Measurements from ENCODE around the gene GBP1.
A peak's percentile ranks its signal among the peaks of the same experiment; 100 is the strongest.
"Not testable (repeated sequence)": the region's sequence is repeated elsewhere in the genome, so short reads cannot be mapped to it uniquely, and the experiment has no call there.

GBP1 gene, protein sequence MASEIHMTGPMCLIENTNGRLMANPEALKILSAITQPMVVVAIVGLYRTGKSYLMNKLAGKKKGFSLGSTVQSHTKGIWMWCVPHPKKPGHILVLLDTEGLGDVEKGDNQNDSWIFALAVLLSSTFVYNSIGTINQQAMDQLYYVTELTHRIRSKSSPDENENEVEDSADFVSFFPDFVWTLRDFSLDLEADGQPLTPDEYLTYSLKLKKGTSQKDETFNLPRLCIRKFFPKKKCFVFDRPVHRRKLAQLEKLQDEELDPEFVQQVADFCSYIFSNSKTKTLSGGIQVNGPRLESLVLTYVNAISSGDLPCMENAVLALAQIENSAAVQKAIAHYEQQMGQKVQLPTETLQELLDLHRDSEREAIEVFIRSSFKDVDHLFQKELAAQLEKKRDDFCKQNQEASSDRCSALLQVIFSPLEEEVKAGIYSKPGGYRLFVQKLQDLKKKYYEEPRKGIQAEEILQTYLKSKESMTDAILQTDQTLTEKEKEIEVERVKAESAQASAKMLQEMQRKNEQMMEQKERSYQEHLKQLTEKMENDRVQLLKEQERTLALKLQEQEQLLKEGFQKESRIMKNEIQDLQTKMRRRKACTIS

DNA sequence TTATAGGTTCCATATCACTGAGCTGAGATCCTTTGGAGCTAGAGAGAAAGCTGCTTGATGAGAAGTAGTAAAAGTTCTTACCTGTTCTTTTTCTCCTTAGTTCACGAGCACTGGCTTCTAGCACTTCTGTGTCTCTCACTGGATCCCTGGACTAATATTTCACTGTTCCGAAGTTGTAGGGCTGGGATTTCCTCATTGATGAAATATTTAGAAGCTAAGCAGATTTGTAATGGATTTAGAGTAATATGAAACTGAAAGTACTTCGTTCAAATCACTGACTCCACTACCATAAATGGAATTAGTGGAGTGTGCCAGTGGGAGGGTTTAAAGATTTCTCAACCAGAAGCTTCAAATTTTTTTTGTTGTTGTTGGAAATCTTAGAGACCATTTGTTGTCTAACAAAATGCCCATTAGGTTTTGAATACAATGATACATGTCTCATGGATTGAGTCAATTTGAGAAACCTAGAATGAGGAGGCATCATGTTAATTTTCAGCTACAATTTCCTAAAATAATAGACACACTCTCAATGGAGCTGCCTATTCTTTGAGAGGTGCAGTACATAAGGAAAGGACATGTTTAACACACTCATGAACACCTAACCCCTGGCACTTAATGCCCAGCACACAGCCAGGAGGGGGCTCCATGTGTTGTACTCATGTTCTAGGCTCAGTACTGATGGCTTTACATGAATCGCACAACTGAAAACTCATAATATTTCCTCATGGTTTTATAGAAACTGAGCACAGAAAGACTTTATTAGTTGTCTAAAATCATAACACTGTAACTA is at the start of gene GBP1:
TSS of gene GBP1 (minus strand) at position 130 of the 790 bp plus-strand sequence. CDS start 1,974 bp downstream, outside the sequence.
- DNase-seq (ENCODE audit: low read depth in 2 of 2): no peak

DNA sequence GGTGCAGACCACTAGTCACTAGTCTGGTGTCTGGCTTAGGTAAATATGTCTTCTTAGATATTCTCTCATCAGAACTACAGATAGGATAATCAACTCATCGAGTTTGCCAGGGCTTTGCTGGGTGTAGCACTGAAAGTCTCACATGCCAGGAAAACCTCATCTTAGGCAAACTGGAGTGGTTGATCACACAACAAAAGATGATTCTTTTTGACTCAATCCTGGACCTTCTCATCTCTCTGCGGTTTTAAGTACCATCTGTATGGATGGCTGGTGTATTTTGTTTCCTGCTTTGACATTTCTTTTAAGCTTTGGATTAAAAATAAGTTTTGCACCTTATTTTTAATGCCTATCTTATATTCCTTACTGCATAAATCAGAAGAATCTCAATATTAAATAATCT is 49.7 kb upstream of the GBP1 start:
- DNase-seq (ENCODE audit: low read depth in 2 of 2): no peak

DNA sequence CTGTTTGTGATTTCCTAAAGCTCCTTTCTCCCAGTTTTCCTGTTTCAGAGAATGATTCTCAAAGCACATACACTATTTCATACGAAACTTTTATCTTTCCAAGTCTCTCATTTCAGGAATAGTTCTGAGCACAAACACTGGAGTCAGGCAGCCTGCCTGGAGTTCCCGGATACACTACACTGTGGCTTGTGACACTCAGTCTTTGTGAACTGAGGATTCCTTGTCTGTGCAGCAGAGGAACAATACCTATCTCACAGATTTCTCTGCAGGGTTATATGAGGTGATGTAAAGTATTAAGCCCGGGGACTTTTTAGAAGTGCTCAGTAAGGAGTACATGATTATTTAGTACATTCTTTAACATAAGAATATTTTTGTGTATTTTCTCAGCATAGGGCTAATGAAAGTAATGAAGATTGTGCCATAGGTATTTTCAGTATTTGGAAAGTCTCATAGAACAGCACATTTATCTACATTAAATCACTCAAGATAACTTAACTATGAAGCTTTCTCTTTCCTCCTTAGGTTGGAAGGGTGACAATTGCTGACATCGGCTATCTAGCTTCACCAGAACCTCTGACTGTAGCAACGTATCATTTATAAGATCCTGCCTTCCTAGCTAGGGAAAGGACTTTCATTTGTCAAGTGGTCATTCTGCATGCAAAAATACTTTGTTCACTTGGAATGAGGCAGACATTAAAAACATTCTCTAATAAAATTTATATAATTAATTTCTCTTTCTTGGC is 48.0 kb upstream of the GBP1 start:
- no peak for DNase-seq (ENCODE audit: low read depth in 2 of 2)

DNA sequence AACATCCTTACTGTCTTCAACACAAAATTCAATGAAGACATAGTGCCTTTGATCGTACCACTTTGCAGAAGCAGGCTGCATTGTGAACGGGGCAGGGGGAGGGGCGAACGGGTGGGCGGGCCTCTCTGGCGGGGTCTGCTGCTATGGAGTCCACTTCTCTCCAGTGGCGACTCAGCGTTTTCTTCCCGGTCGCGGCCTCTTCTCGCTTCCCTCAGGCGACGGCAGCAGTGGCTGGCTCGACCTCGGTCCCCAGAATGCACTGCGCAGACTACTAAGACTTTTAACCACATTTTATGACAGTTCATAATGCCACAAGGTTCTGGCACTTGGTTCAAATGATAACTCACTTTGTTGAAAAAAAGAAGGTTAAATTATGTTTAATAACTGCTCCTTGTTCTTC is 39.7 kb upstream of the GBP1 start:
- DNase-seq (ENCODE audit: low read depth in 2 of 2): no peak

DNA sequence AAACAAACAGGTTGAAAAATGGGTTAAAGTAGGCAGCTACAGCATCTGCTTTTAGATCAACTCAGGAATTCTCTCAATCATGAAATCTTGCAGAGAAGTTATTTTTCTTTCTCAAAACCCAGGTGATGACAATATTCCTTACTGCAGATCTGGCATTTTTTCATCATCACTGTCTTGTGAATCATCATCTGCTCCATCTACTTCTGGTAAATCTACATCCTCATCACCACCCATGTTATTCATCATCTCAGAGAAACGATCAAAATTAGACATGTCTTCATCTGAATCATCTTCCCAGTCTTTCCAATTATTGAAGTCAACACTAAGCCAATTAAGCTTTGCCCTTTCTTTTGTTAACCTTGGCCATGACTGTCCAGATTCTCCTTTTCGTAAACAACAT is 39.1 kb upstream of the GBP1 start:
- DNase-seq (ENCODE audit: low read depth in 2 of 2): no peak

DNA sequence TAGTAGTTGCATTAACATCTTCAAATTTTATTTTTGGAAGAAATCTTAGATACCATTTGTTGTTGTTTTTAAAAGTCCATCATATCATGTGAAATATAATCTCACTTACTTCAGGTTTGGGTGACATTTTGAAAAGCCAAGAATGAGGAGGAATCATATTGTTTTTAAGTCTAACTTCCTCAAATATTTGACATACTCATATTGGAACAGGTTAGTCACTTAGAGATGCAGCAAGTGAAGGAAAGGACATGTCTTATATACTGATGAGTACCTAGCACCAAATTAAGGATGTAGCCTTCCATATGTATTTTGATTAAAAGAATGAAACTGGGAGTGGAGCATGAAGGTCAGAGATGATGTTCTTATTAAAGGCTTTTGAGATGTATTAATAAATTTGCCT is 37.0 kb upstream of the GBP1 start:
- no peak for DNase-seq (ENCODE audit: low read depth in 2 of 2)

DNA sequence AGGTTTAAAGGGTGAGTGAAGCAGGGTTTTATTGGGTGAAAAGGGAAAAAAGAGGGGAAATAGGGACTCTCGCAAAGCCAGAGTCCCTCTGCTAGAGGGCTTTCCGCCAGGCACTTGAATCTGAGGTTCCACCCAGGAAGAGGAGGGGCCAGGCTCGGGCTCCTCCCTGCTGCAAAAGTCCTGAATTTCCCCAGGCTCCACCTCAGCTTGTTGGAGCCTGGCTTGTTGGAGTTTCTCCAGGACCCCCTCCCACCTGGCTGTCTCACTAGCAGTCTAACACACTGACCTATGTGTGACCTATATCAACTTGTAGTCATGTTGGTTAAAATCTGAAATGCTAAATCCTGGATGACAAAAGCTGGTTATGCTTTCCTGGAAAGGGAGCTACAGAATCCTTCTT is 35.4 kb upstream of the GBP1 start:
- DNase-seq (ENCODE audit: low read depth in 2 of 2): no peak

DNA sequence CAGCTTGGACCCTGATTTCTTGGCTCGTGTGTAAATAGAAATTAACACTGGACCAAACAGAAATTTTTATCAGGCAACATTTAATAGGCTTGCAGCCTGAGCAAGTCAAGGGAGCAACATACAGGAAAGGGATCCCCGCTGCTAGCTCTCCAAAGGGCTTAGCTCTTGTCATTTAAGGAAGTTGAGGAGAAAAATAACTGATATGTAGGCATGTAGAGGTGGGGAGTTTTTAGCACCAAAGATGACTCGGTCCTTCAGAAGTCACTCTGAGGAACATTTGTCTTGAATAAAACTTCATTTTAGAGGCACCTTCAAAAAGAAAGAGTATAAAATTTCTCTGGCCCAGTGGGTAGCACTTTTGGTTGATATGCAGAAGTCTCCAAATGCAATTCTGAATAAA is 33.8 kb upstream of the GBP1 start:
- no peak for DNase-seq (ENCODE audit: low read depth in 2 of 2)

DNA sequence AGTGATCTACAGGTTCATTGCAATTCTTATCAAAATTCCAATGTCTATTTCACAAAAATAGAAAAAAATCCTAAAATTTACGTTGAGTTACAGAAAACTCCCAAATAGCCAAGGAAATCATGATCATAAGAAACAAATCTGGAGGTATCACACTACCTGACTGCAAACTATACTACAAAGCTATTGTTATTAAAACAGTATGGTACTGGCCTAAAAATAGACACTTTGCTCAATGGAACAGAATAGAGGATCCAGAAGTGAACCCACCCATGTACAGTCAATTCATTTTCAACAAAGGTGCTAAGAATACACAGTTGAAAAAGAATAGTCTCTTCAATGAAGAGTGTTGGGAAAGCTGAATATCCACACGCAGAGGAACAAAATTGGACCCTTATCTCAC is 30.7 kb upstream of the GBP1 start:
- DNase-seq (ENCODE audit: low read depth in 2 of 2): no peak

DNA sequence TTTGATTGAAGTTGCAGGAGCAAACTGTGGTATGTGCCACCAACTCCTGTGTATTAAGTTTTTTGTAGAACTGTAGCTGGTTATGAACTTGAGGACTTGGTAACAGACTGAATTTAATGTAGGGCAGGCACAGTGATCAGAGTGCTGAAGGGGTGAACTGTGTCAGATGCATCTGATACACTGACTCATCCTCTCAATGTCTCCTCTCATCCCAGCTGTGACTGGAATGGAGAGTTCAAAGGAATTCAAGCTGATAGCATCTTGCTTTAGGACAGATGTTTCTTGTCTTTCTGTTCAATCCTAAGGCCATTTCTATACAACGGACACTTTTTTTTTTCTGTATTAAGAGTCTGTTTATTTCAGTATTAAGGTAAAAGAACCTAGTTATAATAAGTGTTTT is 25.0 kb upstream of the GBP1 start:
- DNase-seq (ENCODE audit: low read depth in 2 of 2): no peak

DNA sequence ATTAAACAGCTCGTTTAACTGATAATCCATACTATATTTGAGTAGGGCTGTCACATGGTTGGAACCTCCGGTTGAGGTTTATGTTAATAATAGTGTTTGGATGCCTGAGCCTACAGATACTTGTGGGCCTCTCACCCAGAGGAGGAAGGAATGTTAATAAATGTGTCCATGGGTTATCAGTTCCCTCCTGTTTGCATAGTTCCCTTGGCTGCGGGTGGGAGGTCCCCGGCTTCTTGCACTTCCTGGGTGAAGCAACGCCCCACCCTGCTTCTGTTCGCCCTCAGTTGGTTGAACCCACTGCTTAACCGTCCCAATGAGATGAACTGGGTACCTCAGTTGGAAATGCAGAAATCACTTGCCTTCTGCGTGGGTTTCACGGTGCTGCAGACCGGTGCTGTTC is 23.6 kb upstream of the GBP1 start:
- no peak for DNase-seq (ENCODE audit: low read depth in 2 of 2)

DNA sequence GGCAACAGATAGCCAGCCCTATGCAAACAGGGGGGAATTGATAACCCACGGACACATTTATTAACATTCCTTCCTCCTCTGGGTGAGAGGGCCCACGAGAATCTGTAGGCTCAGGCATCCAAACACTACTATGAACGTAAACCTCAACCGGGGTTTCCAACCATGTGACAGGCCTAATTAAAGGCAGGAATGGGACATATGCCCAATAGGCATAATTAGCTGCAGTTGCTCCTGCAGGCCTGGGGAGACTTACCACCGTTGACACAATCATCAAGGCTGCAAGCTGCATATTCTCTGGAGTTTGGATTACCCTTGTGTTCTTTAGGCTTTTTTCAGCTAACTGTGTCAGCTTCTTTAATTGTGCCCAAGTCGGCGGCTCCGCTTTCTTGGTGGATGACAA is 22.2 kb upstream of the GBP1 start:
- no peak for DNase-seq (ENCODE audit: low read depth in 2 of 2)

DNA sequence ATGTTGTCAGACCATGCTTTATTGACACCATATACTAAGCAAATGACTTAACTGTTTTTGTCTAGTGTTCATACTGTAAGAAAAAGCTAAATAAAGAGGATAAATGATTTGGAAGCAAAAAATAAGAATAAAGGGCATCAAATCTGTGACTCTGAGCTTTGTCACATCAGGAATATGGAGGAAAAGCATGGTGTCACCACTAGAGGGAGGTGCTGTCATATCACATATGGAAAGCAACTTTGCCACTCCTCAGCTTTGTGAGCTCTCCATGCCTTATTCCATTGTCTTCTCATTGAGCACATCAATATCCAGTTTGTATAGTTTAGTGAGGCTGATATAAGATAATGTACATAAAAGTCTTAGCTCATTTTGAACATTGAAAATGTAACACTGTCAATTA is 20.8 kb upstream of the GBP1 start:
- DNase-seq (ENCODE audit: low read depth in 2 of 2): peak in 1 of 2 donors; percentile 29

DNA sequence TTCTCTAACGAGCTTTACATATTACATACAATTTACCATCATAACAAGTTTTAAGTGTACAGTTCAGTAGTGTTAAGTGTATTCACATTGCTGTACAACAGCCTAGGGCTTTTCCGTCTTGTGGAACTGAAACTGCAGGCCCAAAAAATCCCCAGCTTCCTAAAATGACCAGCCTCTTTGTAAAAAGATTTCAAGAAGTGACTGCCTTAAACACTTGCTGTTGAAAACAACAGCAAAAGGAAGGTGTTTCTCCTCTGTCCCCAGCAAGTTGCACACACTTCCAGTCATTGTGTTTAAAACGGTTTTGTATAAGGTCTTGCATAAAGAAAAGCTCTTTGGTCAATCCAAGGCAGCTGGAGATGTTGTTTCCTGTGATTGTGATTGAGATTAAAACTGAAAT is 16.0 kb upstream of the GBP1 start:
- no peak for DNase-seq (ENCODE audit: low read depth in 2 of 2)

DNA sequence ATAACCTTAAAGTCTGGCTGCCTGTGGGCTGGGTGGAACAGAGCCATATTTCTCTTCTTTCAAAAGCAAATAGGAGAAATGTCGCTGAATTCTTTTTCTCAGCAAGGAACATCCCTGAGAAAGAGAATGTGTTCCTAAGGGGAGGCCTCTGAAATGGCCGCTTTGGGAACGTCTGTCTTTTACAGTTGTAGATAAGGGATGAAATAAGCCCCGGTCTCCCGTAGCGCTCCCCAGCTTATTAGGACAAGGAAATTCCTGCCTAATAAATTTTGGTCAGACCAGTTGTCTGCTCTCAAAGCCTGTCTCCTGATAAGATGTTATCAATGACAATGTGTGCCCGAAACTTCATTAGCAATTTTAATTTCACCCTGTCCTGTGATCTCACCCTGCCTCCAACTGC is 15.1 kb upstream of the GBP1 start:
- DNase-seq (ENCODE audit: low read depth in 2 of 2): not testable (repeated sequence)

DNA sequence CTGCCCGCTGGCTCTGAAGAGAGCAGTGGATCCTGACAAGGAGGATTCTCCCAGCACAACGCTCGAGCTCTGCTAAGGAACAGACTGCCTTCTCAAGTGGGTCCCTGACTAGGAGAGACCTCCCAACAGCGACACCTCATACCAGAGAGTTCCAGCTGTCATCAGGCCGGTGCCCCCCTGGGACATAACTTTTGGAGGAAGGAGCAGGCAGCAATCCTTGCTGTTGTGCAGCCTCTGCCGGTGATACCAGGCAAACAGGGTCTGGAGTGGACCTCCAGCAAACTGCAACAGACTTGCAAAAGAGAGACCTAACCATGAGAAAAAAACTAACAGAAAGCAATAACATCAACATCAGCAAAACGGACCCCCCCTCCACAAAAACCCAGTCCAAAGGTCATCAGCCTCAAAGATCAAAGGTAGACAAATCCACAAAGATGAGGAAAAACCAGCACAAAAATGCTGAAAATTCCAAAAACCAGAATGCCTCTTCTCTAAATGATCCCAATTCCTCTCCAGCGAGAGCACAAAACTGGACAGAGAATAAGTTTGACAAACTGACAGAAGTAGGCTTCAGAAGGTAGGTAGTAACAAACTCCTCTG is 7.6 kb upstream of the GBP1 start:
- not testable (repeated sequence) for DNase-seq (ENCODE audit: low read depth in 2 of 2)

DNA sequence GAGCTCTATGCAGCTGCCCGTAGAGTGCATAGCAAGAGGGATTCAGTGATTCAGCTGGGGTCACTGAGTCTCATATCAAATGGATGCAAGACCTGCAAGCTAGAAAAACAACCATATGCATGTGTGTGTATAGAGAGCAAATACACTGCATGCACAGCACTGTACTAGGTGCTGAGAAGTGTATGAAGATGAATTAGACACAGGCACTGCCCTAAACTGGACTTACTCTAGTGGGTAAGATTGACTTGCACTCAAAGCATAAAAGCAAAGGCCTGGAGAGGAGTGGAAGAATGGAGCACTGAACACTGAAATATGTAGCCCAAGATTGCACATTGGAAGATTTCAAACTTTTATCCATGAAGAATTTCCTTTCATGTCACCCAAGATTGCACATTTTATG is 5.5 kb upstream of the GBP1 start:
- no peak for DNase-seq (ENCODE audit: low read depth in 2 of 2)

DNA sequence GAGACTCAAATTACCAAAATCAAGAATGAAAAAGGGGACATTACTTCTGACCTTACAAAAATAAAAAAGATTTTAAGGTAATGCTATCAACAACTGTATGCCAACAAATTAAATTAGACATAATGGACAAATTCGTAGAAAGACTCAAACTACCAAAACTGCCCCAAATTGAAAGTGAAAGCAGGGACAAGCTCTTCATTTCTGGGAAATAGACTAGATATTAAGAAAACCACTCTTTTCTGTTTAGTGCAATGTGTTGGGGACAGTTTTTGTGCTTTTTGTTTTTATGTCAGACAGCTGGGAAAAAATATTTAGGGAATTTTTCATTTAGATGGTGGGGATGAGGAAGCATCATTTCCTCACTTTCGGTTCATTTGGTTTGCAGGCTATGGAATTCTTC is 4.9 kb upstream of the GBP1 start:
- no peak for DNase-seq (ENCODE audit: low read depth in 2 of 2)

DNA sequence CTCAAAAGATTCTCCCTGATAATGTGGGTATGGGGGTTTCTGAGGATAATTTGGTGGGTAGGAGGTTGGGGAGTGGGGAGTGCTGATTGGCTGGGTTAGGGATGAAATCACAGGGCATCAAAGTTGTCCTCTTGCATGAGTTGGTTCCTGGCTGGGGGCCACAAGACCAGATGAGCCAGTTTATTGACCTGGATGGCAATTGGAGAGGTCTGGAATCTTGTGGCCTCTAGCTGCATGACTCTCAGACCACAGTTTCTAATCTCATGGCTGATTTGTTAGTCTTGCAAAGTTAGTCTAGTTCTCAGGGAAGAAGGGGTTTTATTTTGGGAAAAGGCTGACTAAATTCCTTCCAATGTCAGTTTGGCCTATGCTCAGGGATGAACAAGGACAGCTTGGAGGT is 3.3 kb upstream of the GBP1 start:
- DNase-seq (ENCODE audit: low read depth in 2 of 2): no peak

DNA sequence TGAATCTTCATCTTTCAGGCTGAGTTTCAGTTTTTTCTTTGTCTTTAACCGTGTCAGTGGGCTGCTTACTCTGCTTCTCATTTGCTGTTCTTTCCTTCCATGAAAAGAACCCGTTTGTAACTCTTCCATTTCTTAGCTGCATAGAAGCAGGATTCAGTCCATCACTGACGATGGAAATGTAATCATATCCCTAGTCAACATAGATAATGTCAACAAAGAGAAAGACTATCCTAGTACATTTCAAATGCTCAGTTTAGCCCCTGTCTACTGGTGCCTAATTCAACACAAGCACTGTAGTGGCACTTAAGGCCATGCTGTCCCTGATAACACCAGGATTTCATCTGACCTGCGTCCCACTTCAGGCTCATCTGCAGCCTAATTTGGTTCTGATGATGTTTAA is 376 bp downstream of the GBP1 start:
- no peak for DNase-seq (ENCODE audit: low read depth in 2 of 2)

DNA sequence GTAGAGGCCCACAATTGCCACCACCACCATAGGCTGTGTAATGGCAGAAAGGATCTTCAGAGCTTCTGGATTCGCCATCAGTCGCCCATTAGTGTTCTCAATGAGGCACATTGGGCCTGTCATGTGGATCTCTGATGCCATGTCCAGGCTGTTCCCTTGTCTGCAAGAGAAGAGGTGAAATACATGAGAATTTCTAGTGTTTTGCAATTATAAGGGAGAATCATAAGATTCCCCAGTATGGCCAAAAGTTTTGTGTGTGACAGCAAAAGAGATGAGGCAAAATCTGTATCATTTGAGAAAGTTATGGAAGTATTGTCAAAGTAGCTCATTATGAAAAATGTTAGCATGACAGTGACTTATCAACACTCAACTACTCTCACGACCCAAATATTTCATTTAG is 1.9 kb downstream of the GBP1 start:
- no peak for DNase-seq (ENCODE audit: low read depth in 2 of 2)

DNA sequence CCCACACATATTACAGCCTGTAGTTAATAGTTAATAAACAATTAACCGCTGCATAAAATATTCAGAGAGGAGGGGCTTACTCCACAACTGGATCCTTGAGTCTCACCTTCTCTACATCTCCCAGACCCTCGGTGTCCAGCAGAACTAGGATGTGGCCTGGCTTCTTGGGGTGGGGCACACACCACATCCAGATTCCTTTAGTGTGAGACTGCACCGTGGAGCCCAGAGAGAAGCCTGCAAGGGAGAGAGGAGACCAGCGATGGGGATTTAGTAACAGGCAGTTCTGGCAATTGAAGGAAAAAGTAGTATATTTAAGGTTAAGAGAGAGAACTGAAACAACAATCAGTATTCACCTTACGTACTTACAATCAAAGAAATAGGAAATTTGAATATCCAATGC is 4.9 kb downstream of the GBP1 start:
- no peak for DNase-seq (ENCODE audit: low read depth in 2 of 2)

Data from activated CD4-positive, alpha-beta T cell treated with anti-CD3 and anti-CD28 coated beads for 24 hours (primary cell).